GM18511 (cell line): ENCODE results near the gene NUDT8.
"Not testable (repeated sequence)": the region's sequence is repeated elsewhere in the genome, so short reads cannot be mapped to it uniquely, and the experiment has no call there.

ENCODE experiments used
- ATAC-seq: cut with Tn5 transposase; IDR thresholded peaks from one replicate; pipeline ENCODE4 v1.9.1; 2021; ENCODE audit warnings: mild to moderate bottlenecking, moderate library complexity; ENCODE audit not compliant: unreplicated experiment

NUDT8 gene

GRCh38 chr11:67660752-67661151 lies 31.0 kb upstream of the NUDT8 start:
- ATAC-seq, result not testable (repeated sequence)

DNA sequence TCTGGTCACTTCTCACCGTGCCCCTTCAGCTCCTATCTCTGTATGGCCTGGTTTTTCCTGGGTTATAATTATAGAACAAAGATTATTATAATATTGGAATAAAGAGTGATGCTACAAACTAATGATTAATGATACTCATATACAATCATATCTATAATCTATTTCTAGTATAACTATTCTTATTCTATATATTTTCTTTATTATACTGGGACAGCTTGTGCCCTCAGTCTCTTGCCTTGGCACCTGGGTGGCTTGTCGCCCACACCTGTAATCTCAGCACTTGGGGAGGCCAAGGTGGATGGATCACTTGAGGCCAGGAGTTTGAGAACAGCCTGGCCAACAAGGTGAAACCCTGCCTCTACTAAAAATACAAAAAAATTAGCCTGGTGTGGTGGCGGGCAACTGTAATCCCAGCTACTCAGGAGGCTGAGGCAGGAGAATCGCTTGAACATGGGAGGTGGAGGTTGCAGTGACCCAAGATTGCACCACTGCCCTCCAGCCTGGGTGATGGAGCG lies 30.0 kb upstream of the NUDT8 start:
- ATAC-seq, result not testable (repeated sequence)

- no peak for ATAC-seq
These were observed 27.6 kb upstream of the NUDT8 start for GRCh38 chr11:67657300-67657699.

GRCh38 chr11:67656278-67656922 lies 26.7 kb upstream of the NUDT8 start:
- ATAC-seq, result no peak

GRCh38 chr11:67654225-67654624 lies 24.5 kb upstream of the NUDT8 start:
- no peak for ATAC-seq

DNA sequence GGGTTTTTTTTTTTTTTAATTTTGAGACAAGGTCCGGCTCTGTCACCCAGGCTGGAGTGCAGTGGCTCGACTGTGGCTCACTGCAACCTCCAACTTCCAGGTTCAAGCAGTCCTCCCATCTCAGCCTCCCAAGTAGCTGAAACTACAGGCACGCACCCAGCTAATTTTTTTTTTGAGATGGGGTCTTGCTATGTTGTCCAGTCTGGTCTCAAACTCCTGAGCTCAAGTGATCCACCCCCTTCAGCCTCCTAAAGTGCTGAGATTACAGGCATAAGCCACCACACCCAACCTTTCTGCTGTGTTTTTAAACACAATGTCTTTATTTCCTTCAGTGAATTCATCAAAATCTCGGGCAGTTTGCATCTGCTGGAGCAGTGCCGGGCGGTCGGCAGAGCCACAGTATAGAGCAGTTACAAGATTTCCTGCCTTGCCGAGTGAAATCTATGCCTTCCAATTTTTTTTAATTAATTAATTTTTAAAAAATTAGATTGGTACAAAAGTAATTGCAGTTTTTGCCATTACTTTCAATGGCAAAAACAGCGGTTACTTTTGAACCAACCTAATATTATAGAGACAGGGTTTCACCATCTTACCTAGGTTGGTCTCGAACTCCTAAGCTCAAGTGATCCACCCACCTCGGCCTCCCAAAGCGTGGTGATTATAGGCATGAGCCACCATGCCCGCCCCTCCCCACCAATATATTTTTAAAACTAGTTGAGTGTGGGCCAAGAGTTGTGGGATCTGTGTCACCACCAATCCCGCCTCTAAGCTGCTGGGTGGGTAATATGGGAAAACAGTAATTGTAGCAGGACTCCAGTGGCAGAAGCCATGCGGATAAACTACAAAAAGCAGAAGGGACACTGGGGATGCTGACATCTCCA lies 23.5 kb upstream of the NUDT8 start:
- ATAC-seq, result no peak

- ATAC-seq, result no peak
These were observed 22.4 kb upstream of the NUDT8 start for GRCh38 chr11:67651976-67652781.

- no peak for ATAC-seq
These were observed 20.1 kb upstream of the NUDT8 start for GRCh38 chr11:67649634-67650510.

DNA sequence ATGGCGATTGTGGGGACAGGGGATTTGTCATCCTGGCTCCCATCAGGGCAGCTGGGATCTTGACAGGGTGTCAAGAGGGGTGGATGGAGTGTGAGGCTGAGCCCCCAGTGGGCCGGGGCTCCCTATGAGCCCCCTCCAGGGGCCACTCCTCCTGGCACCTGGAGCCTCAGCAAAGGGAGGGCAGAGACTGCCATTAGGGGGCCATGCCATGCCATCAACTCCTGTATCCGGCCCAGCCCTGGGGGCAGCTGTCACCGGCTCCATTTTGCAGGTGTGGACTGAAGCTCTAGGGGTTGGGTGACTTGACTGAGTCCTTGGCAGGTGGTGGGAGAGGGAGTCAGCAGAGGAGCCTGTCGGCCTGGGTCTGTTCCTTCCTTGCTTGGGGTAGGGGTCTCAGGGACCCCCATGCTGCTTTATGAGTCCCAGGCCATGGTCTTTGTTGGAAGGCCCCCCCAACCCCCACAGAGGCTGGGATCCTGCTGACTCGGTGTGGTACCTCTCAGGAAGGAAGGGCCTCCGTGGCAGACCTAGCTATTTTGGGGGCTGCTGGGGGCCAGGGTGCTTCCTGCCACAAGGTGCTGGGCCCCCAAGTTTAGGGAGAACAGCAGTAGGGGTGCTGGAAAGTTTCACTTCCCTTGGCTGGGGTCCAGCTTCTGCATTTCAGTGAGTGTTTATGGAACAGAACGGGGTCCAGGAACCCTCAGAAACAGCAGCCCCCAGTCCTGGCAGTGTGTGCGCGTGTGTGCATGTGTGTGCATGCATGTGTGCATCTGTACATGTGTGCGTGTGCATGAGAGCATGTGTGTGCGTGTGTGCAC lies 19.3 kb upstream of the NUDT8 start:
- no peak for ATAC-seq

DNA sequence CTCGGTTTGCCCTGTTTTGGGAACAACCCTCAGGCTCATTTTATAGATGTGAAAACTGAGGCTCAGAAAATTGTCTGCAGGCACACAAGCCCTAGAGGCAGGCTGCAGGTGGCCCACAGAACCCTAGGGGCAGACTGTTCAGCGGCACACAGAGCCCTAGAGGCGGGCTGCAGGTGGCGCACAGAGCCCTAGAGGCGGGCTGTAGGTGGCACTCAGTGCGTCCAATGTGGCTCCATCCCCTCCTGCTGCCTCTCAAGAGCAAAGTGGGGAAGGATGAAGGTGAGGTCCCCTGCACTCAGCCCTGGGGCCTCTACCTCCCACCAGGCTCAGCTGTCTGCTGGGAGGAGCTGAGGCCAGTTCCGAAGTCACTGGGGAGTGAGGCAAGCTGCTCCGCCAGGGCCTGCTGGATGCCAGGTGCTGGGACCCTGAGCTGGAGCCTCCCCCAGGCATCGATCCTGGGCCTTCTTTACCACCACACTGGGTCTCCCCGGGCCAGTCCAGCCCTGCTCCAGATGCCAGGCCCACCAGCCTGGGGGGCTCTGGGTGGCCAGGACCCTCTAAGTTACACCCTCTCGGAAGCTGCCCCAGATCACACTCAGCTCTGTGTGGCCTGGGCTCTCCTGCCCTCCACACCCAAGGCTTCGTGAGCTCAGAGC lies 18.5 kb upstream of the NUDT8 start:
- no peak for ATAC-seq

GRCh38 chr11:67647471-67647870 lies 17.7 kb upstream of the NUDT8 start:
- ATAC-seq, result no peak

DNA sequence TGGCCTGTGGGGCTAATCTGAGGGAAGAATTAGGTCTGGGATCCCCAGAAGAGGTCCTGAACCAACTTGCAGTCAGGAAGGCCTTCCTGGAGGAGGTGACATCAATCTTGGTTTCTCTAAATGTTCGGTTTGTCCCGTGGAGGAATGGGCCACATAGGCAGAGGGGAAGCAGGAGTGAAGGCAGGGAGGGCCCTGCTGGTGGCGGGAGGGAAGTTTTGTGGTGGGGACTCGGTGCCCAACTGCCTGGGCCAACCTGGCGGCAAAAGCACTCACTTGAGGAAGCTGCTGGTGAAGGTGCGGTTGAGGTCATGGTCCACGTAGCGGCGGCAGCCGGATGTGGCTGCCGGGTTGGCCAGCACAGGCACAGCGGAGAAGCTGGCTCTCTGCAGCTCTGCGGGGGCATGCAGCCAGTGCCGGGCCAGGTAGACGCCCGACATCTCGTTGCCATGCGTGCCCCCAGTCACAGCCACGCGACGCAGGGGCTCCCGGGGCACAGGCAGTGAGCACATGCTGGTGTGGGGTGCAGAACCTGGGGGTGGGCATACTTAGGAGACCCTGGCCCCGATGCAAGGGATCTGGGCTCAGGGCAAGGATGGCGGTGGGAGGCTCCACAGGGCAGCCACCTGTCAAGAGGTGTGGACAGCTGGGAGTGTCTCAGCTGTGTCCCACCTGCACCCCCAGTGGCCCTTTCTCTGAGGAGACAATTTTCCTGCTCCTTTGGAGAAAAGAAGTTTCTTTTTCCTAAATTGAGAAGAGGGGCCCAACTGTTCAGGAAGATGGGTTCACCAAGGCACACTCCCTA lies 17.0 kb upstream of the NUDT8 start:
- no peak for ATAC-seq

GRCh38 chr11:67645521-67646461 lies 16.1 kb upstream of the NUDT8 start:
- ATAC-seq, result no peak

GRCh38 chr11:67644472-67645418 lies 15.0 kb upstream of the NUDT8 start:
- no peak for ATAC-seq

DNA sequence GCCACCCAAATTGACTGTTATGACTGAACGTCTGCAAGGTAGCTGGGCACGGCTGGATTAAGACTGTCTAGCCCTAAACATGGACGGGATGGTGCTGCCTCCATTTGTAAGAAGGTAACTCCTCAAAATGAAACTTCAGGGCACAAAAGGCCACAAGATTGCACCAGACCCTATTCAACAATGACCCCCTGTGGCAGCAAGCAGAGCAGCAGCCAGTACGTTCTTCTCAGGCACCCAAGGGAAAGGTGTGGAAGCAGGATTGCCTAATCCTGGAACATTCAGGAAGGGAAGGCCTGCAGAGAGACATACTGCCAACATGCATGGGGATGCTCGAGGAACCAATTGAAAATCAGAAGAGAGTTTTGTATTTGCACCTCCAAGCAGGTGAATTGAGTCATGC lies 14.3 kb upstream of the NUDT8 start:
- ATAC-seq, result no peak
